AG09309 (cell line): Measurements from ENCODE around the gene SYT8.
"Not testable (repeated sequence)": the region's sequence is repeated elsewhere in the genome, so short reads cannot be mapped to it uniquely, and the experiment has no call there.

Experiments used
- DNase-seq: peaks from one replicate; pipeline ENCODE4 v3.0.0-alpha.2; 2010; ENCODE audit warnings: low read depth
- H3K4me3 ChIP-seq: 2 replicates; pipeline ENCODE4 v1.5.1; 2011; ENCODE audit warnings: mild to moderate bottlenecking, low read depth, low read length, moderate library complexity; ENCODE audit not compliant: control insufficient read depth
- TF ChIP-seq, protein P1 (sequence below): IDR thresholded peaks from 2 replicates; pipeline ENCODE4 v1.5.1; 2011; ENCODE audit warnings: mild to moderate bottlenecking, low read depth, low read length, inconsistent platforms; ENCODE audit not compliant: insufficient read depth, control insufficient read depth; ENCODE audit errors: missing control alignments

Gene SYT8

DNA sequence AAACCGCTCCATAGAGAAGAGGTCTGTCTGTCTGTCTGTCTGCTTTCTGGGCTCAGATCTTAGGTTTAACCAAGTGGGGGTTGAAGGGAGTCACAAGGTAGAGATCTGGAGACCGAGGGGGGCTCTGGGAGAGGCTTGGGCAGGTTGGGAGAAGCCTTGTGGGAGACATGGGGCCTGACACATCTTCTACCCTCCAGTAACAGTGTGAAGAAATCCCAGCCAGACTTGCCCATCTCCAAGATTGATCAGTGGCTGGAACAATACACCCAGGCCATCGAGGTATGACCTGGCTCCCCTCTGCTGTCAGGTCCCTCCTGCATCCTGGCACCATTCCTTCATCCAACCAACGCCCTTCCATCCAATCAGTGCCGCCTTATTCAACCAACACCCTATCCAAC lies 49.5 kb downstream of the SYT8 start:
- no peak overlapping the region for H3K4me3 ChIP-seq
- no peak for DNase-seq
- TF ChIP-seq, protein P1, sequence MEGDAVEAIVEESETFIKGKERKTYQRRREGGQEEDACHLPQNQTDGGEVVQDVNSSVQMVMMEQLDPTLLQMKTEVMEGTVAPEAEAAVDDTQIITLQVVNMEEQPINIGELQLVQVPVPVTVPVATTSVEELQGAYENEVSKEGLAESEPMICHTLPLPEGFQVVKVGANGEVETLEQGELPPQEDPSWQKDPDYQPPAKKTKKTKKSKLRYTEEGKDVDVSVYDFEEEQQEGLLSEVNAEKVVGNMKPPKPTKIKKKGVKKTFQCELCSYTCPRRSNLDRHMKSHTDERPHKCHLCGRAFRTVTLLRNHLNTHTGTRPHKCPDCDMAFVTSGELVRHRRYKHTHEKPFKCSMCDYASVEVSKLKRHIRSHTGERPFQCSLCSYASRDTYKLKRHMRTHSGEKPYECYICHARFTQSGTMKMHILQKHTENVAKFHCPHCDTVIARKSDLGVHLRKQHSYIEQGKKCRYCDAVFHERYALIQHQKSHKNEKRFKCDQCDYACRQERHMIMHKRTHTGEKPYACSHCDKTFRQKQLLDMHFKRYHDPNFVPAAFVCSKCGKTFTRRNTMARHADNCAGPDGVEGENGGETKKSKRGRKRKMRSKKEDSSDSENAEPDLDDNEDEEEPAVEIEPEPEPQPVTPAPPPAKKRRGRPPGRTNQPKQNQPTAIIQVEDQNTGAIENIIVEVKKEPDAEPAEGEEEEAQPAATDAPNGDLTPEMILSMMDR = no peak

DNA sequence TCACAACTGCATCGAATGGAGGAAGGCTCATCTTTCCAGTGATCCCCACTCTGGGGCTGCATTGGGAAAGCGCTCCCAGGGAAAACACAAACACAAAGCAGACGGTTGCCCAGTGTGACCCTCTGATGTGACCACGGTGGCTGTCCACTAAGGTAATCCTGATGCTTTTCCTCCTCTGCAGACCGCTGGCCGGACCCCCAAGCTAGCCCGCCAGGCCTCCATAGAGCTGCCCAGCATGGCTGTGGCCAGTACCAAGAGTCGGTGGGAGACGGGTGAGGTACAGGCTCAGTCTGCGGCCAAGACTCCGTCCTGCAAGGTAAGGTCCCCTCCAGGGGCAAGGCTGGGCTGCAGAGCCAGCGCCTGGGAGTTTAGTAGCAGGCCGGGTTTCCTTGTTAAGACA lies 51.8 kb downstream of the SYT8 start:
- DNase-seq, H3K4me3 ChIP-seq: not testable (repeated sequence)
